ENCODE results near the gene IRX4.

- TF ChIP-seq SMC3 (IDR thresholded peaks at IDR 0.05; ENCODE audit: low read depth, low read length) = no peak
- no peak for TF ChIP-seq CTCF (conservative IDR thresholded peaks at IDR 0.05; ENCODE audit: low read depth, low read length)
- TF ChIP-seq RAD21 (IDR thresholded peaks at IDR 0.05; ENCODE audit: low read length) = no peak
- no peak for TF ChIP-seq POLR2A (IDR thresholded peaks at IDR 0.05; ENCODE audit: low read depth, low read length)
- TF ChIP-seq USF2 (IDR thresholded peaks at IDR 0.05; ENCODE audit: low read depth, low read length) = no peak
Observed at GRCh38 chr5:1875281-1875842, 7.4 kb downstream of the IRX4 start.
